A549 (cell line): Measurements from ENCODE around the gene SLC16A5. TPM values are rescaled to one million over a fixed set of nuclear protein-coding genes. Genes with fewer than 3 reads are reported as not detected.

Source experiments
- ATAC-seq, 2 experiments: fragments of 200-7000 bp in 1 of 2; fragments of >200 bp in 1 of 2; cut with Nextera tagmentation in 1 of 2; cut with Tn5 transposase in 1 of 2; 3 replicates each; pipeline versions ENCODE4 v1.8.0 to v1.9.1; 2018 to 2020; ENCODE audit warnings: mild to moderate bottlenecking in 1 of 2, moderate library complexity in 1 of 2
- CTCF ChIA-PET: fragments of 300-600 bp; sonication (Branson Sonifier 250); formaldehyde crosslinking; extraction: SDS; loops from one replicate; lab custom pipeline; 2021; ENCODE audit warnings: antibody characterized with exemption, inconsistent platforms; lab: Yijun Ruan, JAX
- POLR2A ChIA-PET: fragments of 350-600 bp; formaldehyde crosslinking; extraction: SDS; loops from one replicate; lab custom pipeline; 2021; ENCODE audit warnings: antibody characterized with exemption, inconsistent platforms; lab: Yijun Ruan, JAX
- DNase-seq, 2 experiments: peaks; one replicate each; pipeline versions ENCODE4 v3.0.0 to v3.0.0-alpha.2; 2011 to 2016; ENCODE audit warnings: low read depth in 1 of 2, low spot score in 1 of 2
- FAIRE-seq: peaks from 2 replicates; lab custom pipeline; 2011; peaks lifted over from hg19 to GRCh38; lab: Jason Lieb, UNC
- H3K27ac ChIP-seq, 2 experiments: fragments of >200 bp; sonication (Bioruptor Twin); formaldehyde crosslinking; 3 replicates each; pipeline ENCODE4 v1.5.1; 2016 to 2017
- H3K4me1 ChIP-seq: fragments of >200 bp; sonication (Bioruptor Twin); formaldehyde crosslinking; 3 replicates; pipeline ENCODE4 v1.6.1; 2016
- H3K4me2 ChIP-seq: fragments of >200 bp; sonication (Bioruptor Twin); formaldehyde crosslinking; 3 replicates; pipeline ENCODE4 v1.6.1; 2016
- H3K4me3 ChIP-seq: fragments of >200 bp; sonication (Bioruptor Twin); formaldehyde crosslinking; 3 replicates; pipeline ENCODE4 v1.5.1; 2016
- H3K9me3 ChIP-seq: fragments of >200 bp; sonication (Bioruptor Twin); formaldehyde crosslinking; 3 replicates; pipeline ENCODE4 v1.6.1; 2016
- ATOH8 ChIP-seq: fragments of 250-450 bp; sonication (Bioruptor Pico); IDR thresholded peaks from 2 replicates; pipeline ENCODE4 v1.5.0; 2020; ENCODE audit warnings: low read depth, mild to moderate bottlenecking, moderate library complexity
- BCL3 ChIP-seq: fragments of >200 bp; sonication (Bioruptor Twin); formaldehyde crosslinking; IDR thresholded peaks from 3 replicates; pipeline ENCODE4 v1.6.1; 2016
- CEBPB ChIP-seq, 2 experiments: fragments of >200 bp in 1 of 2; sonication (Bioruptor Twin) in 1 of 2; formaldehyde crosslinking in 1 of 2; IDR thresholded peaks; 2 replicates each; pipeline ENCODE4 v1.6.1; 2012 to 2016
- E2F6 ChIP-seq: IDR thresholded peaks from 2 replicates; pipeline ENCODE4 v1.6.1; 2012; ENCODE audit warnings: low read depth, borderline replicate concordance
- EHF ChIP-seq: fragments of 250-450 bp; sonication (Bioruptor Pico); IDR thresholded peaks from 2 replicates; pipeline ENCODE4 v1.5.0; 2020; ENCODE audit warnings: mild to moderate bottlenecking
- FOXS1 ChIP-seq: fragments of 250-450 bp; sonication (Bioruptor Pico); IDR thresholded peaks from 2 replicates; pipeline ENCODE4 v1.5.0; 2020; ENCODE audit warnings: mild to moderate bottlenecking, moderate library complexity
- GATA3 ChIP-seq: IDR thresholded peaks from 2 replicates; pipeline ENCODE4 v1.6.1; 2012; ENCODE audit warnings: borderline replicate concordance
- HES2 ChIP-seq: fragments of >200 bp; sonication (Bioruptor Twin); formaldehyde crosslinking; IDR thresholded peaks from 2 replicates; pipeline ENCODE4 v1.6.1; 2016
- HEYL ChIP-seq: fragments of 250-450 bp; sonication (Bioruptor Pico); IDR thresholded peaks from 2 replicates; pipeline ENCODE4 v1.8.0; 2021; ENCODE audit warnings: mild to moderate bottlenecking, moderate library complexity
- HMGXB4 ChIP-seq: fragments of 250-450 bp; sonication (Bioruptor Pico); IDR thresholded peaks from 2 replicates; pipeline ENCODE4 v1.5.0; 2021; ENCODE audit warnings: mild to moderate bottlenecking, moderate library complexity, borderline replicate concordance
- HOXA7 ChIP-seq: fragments of 250-450 bp; sonication (Bioruptor Pico); IDR thresholded peaks from 2 replicates; pipeline ENCODE4 v1.5.0; 2020; ENCODE audit warnings: mild to moderate bottlenecking, moderate library complexity
- HOXB13 ChIP-seq: fragments of 250-450 bp; sonication (Bioruptor Pico); IDR thresholded peaks from 2 replicates; pipeline ENCODE4 v1.5.0; 2020; ENCODE audit warnings: low read depth, mild to moderate bottlenecking, moderate library complexity
- JUN ChIP-seq, 2 experiments: fragments of >200 bp; sonication (Bioruptor Twin); formaldehyde crosslinking; IDR thresholded peaks; 2 replicates in 1 of 2; 3 replicates in 1 of 2; pipeline ENCODE4 v1.6.1; 2016 to 2017
- MAX ChIP-seq: IDR thresholded peaks from 2 replicates; pipeline ENCODE4 v1.6.1; 2012
- MAZ ChIP-seq: fragments of 150-350 bp; IDR thresholded peaks from 2 replicates; pipeline ENCODE4 v1.6.1; 2014; ENCODE audit warnings: antibody characterized with exemption, low read depth, low read length, borderline replicate concordance
- NPAS2 ChIP-seq: fragments of 250-450 bp; sonication (Bioruptor Pico); IDR thresholded peaks from 2 replicates; pipeline ENCODE4 v1.8.0; 2022; ENCODE audit warnings: mild to moderate bottlenecking, moderate library complexity, borderline replicate concordance
- NR3C1 ChIP-seq: fragments of >200 bp; sonication (Bioruptor Twin); formaldehyde crosslinking; IDR thresholded peaks from 3 replicates; pipeline ENCODE4 v1.6.1; 2017
- PHF8 ChIP-seq: fragments of 200-600 bp; sonication (generic); IDR thresholded peaks from 2 replicates; pipeline ENCODE4 v1.6.1; 2016; ENCODE audit warnings: low read depth, mild to moderate bottlenecking, antibody characterized with exemption, moderate library complexity, borderline replicate concordance
- POLR2A ChIP-seq: IDR thresholded peaks from 2 replicates; pipeline ENCODE4 v1.6.1; 2012; ENCODE audit warnings: mild to moderate bottlenecking, low read length
- RAD21 ChIP-seq, 2 experiments: fragments of >200 bp in 1 of 2; sonication (Bioruptor Twin) in 1 of 2; formaldehyde crosslinking in 1 of 2; IDR thresholded peaks in 1 of 2; conservative IDR thresholded peaks in 1 of 2; 2 replicates in 1 of 2; 3 replicates in 1 of 2; pipeline ENCODE4 v1.6.1; 2012 to 2018; ENCODE audit warnings: inconsistent platforms in 1 of 2
- TP53 ChIP-seq: fragments of 250-450 bp; sonication (Bioruptor Pico); IDR thresholded peaks from 2 replicates; pipeline ENCODE4 v1.5.0; 2021; ENCODE audit warnings: mild to moderate bottlenecking, moderate library complexity
- USF2 ChIP-seq: fragments of 450-650 bp; IDR thresholded peaks from 2 replicates; pipeline ENCODE4 v1.6.1; 2014; ENCODE audit warnings: antibody characterized with exemption
- WGBS: methylation state at CpG from one replicate; pipeline ENCODE4 v1.1.6; 2017; ENCODE audit errors: missing lambda C conversion rate; 5-methylcytosine and 5-hydroxymethylcytosine counted together
- polyA minus RNA-seq: library from RNA; depleted of rRNA, polyadenylated mRNA; stranded (reverse); fragments of >200 nt; gene quantifications from 2 replicates; pipeline ENCODE4 v1.2.3, GENCODE V29; 2011; rRNA and poly(A)+ RNA removed
- polyA plus RNA-seq, 4 experiments: library from polyadenylated mRNA; depleted of rRNA in 3 of 4; stranded (reverse); fragments of >200 nt; fragmentation: RNase III in 1 of 4; extraction: RNeasy Plus Mini Kit Qiagen cat#74134 plus additional on column Dnase treatment in 1 of 4; gene quantifications; 2 replicates in 3 of 4; 3 replicates in 1 of 4; pipeline ENCODE4 v1.2.3, GENCODE V29; 2011 to 2017

Gene SLC16A5
- polyA plus RNA-seq (2011; rRNA removed) (19.0 and 20.1 TPM in 2 replicates), polyA plus RNA-seq (2017; fragmentation: RNase III; extraction: RNeasy Plus Mini Kit Qiagen cat#74134 plus additional on column Dnase treatment) (19.5 to 27.6 TPM (median 27.2 TPM) in 3 replicates), polyA minus RNA-seq (22.9 and 29.3 TPM in 2 replicates)
- polyA plus RNA-seq (2012; cell fraction: cytosol; rRNA removed): 33.8 and 57.1 TPM in 2 replicates
- polyA plus RNA-seq (2012; cell fraction: nucleus; rRNA removed): 110 and 141 TPM in 2 replicates

- peak; percentile 62; the same call in 1 of the 2 replicates for TF ChIP-seq ATOH8
- TF ChIP-seq NPAS2: no peak
- peak in 1 of 2 experiments; percentile 28; a peak in 1 of 5 replicates for TF ChIP-seq RAD21 (conservative IDR thresholded peaks at IDR 0.05 in 1 of 2, IDR thresholded peaks at IDR 0.05 in 1 of 2)
- peak; percentile 27; the same call in 1 of the 2 replicates for TF ChIP-seq EHF
- no peak for TF ChIP-seq NR3C1
- peak; percentile 18; the same call in 1 of the 2 replicates for TF ChIP-seq HOXA7 (CRISPR knock-in tag)
- TF ChIP-seq E2F6: peak; percentile 46; the same call in 1 of the 2 replicates
- TF ChIP-seq MAX: peak; percentile 50; the same call in 1 of the 2 replicates
- no peak for TF ChIP-seq USF2
- TF ChIP-seq CEBPB (IDR thresholded peaks at IDR 0.05): peak in 1 of 2 experiments; percentile 69; a peak in 2 of 4 replicates
- TF ChIP-seq BCL3: peak; percentile 81; the same call in 2 of the 3 replicates
- peak; percentile 90 to 93 for TF ChIP-seq JUN (IDR thresholded peaks at IDR 0.05)
- 0 out of 2 replicates have a peak, but pooled peaks have one; percentile 45 for TF ChIP-seq HOXB13 (CRISPR knock-in tag)
- TF ChIP-seq HES2: no peak
- peak; percentile 97 for TF ChIP-seq PHF8
- TF ChIP-seq MAZ: peak; percentile 88; the same call in 1 of the 2 replicates
- peak; percentile 70; the same call in 1 of the 2 replicates for TF ChIP-seq TP53 (CRISPR knock-in tag)
- TF ChIP-seq FOXS1: peak; percentile 57; the same call in 1 of the 2 replicates
- 0 out of 2 replicates have a peak, but pooled peaks have one; percentile 54 for TF ChIP-seq HMGXB4
- no peak for TF ChIP-seq HEYL (CRISPR knock-in tag)
- peak; percentile 87 for TF ChIP-seq POLR2A
- TF ChIP-seq GATA3: peak; percentile 15; the same call in 1 of the 2 replicates
- peak; percentile 95 to 99 for DNase-seq
- peaks cover 77% of the 10 kb centered on the region for H3K4me1 ChIP-seq
- H3K9me3 ChIP-seq: no peaks in the 10 kb centered on the region
- WGBS: 2% methylated on average over 29 of the region's 69 CpGs
- no peak for FAIRE-seq
- peak within 1 kb of the TSS; percentile 92 for H3K4me2 ChIP-seq
- peak within 1 kb of the TSS; percentile 95 to 96 for H3K27ac ChIP-seq
- H3K4me3 ChIP-seq: peak within 1 kb of the TSS; percentile 67
- peak; percentile 75 to 82 for ATAC-seq
- POLR2A ChIA-PET: interaction anchor here (0.5 to 2.8 kb wide), 22 partner anchors 9 to 235 kb away, joined by 3 to 35 read pairs (median 6); partner anchors contain the start of genes ARMC7, ATP5PD, CDR2L and FDXR
- CTCF ChIA-PET: interaction anchor here (0.8 to 81.8 kb wide), 11 partner anchors 9 to 183 kb away, joined by 3 to 3429 read pairs (median 6); partner anchors contain the start of genes ARMC7, KCTD2, MIF4GD and NT5C
Measured at GRCh38 chr17:75087558-75088453, at the start of gene SLC16A5. SLC16A5 (plus strand) TSS chr17:75087954; CDS start chr17:75093637, 5,683 bp downstream.
